Endothelial cell of umbilical vein (primary cell): ENCODE measurements around the gene TMEM184B.

ENCODE experiments used
- CTCF ChIP-seq, 2 donors: IDR thresholded peaks; 1 replicate in 1 of 2; 2 replicates in 1 of 2; pipeline ENCODE4 v1.5.1; 2011; ENCODE audit warnings: low read length in 2 of 2, mild to moderate bottlenecking in 2 of 2, moderate library complexity in 2 of 2, control low read depth in 1 of 2, inconsistent platforms in 1 of 2, low read depth in 1 of 2; ENCODE audit not compliant: insufficient read depth in 1 of 2; ENCODE audit errors: extremely low read depth in 1 of 2
- POLR2A ChIP-seq: IDR thresholded peaks from 2 replicates; pipeline ENCODE4 v1.6.1; 2012; ENCODE audit warnings: low read depth, mild to moderate bottlenecking, control low read depth, low read length

- TF ChIP-seq CTCF (IDR thresholded peaks at IDR 0.05; ENCODE audit: extremely low read depth in 1 of 2, insufficient read depth in 1 of 2, low read depth in 1 of 2, low read length in 2 of 2) (no peak), POLR2A (no peak)
Measured at GRCh38 chr22:38220163-38220562, 52.6 kb downstream of the TMEM184B start.
